Adrenal gland (tissue), 5 donors: Measurements from ENCODE around the gene UMOD.

Experiments
- CTCF ChIP-seq, 6 experiments: fragments of 450-650 bp in 4 of 6; fragments of 200-600 bp in 2 of 6; sonication (generic) in 1 of 6; IDR thresholded peaks; 1 replicate in 5 of 6; 2 replicates in 1 of 6; pipeline versions ENCODE4 v1.5.1 to v1.8.0; 2016 to 2021; ENCODE audit warnings: antibody characterized with exemption in 6 of 6, mild to moderate bottlenecking in 2 of 6, moderate library complexity in 1 of 6
- POLR2A ChIP-seq, 2 donors: fragments of 450-650 bp; IDR thresholded peaks; one replicate each; pipeline ENCODE4 v1.6.1; 2017; ENCODE audit warnings: antibody characterized with exemption in 2 of 2, mild to moderate bottlenecking in 2 of 2, moderate library complexity in 1 of 2
- donor health status: DM: no; HTN: no; CAD: no.

- TF ChIP-seq CTCF (IDR thresholded peaks at IDR 0.05) (no peak), POLR2A (IDR thresholded peaks at IDR 0.05) (no peak)
These were observed 41.5 kb upstream of the UMOD start for GRCh38 chr16:20393801-20394577.
